Activated CD4-positive, alpha-beta T cell treated with anti-CD3 and anti-CD28 coated beads, Interleukin-2, amount 50 U/mL, for 1 hour (primary cell): ENCODE measurements around the gene TUBB2A.
"Not testable (repeated sequence)": the region's sequence is repeated elsewhere in the genome, so short reads cannot be mapped to it uniquely, and the experiment has no call there.

ENCODE experiments used
- DNase-seq: peaks from one replicate; pipeline ENCODE4 v3.0.0-alpha.2; 2020

TUBB2A gene

DNA sequence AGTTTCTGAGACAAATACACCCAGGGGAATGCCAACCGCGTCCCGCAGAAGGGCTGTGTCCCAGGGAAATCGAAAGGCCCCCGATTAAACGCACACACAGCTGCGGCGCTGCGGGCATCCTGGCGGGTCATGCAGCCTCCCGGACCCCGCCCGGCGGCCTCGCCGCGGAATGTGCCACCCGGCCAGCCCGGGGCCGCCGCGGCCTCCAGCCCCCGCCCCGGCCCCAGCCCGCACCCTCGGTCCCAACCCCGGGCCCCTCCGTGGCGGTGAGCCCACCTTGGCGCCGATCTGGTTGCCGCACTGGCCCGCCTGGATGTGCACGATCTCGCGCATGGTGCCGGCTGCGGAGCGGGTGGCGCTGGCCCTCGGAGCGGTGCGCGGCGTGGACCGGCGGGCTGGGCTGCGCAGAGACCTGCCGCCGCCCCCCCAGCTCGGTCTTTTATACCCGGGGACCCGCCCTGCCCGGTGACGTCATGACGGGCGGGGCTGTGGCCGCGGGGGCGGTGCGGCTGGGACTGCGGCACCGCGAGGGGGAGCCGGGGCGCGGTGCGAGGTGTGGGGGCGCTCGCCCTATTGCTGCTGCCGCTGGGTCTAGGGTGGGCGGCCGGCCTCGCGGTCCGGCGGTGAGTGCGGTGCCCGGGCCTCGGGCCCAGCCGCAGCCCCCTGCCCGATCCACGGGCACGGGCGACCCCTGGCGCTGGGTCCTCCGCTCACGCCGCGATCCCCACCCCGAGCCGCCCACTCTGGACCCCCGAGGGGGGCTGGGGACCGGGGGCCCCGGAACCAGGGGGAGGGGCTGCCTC lies at the start of gene TUBB2A:
TUBB2A (minus strand) TSS at position 414 of the 803 bp plus-strand sequence; CDS start at position 333, 81 bp downstream.
- peak; percentile 87 for DNase-seq

DNA sequence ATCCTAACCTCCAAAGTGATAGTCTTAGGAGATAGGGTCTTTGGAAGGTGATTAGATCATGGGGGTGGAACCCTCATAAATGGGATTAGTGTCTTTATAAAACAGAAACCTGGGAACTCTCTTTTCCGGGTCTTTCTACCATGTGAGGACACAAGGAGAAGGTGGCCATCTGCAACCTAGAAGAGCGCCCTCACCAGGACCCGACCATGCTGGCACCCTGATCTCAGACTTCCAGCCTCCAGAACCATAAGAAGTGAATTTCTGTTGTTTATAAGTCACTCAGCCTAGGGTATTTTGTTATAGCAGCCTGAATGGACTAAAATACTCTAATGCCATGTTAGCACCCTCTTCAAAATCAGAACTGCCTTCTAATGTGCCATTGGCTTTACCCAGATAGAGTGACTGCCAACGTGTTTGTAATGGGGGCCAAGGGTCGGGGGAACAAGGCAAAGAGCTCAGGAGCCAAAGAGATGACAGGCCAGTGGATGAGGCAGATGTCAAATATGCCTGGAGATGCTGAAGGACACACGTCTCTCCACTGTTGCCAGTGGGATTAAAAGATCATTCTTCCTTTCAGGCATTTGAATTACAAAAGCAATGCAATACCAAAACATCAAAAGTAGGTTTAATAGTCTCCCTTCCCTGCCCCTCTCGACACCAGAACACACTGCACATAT lies 49.1 kb upstream of the TUBB2A start:
- DNase-seq = no peak

- no peak for DNase-seq
Measured at GRCh38 chr6:3205913-3206312, 48.6 kb upstream of the TUBB2A start.

GRCh38 chr6:3204921-3205320 lies 47.6 kb upstream of the TUBB2A start:
- no peak for DNase-seq

- no peak for DNase-seq
Measured at GRCh38 chr6:3202999-3203696, 45.8 kb upstream of the TUBB2A start.

DNA sequence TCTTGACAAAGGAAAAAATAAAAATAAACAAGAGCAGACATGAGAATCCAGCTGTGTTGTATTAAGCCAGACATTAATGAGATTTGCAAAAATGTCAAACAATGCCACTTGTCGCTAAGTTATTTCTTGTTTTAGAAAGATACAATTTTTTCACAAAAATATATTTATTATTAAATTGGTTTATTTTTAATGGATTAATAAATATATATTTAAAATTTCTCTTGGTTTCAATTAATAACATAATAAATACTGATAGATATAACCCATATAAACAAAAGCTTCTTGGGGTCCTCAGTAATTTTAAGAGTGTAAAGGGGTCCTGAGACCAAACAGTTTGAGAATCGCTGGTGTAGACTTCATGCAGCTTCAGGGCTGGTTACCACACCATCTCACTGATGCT lies 44.0 kb upstream of the TUBB2A start:
- no peak for DNase-seq

DNA sequence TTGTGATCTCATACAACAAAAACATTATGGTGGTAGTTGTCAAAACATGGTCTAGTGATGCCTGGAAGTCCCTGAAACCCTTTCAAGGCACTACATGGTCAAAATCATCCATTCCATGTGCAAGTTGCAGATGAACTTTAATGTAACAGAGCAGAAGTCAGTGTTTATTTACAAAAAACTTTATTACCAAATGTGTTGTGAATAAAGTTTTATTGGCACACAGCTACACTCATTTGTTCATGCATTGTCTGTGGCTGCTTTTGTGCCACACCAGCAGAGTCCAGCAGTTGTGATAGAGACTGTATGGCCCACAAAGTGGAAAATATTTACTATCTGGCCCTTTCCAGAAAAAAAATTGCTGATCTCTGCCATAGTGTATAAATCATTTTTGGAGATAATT lies 43.3 kb upstream of the TUBB2A start:
- no peak for DNase-seq

DNA sequence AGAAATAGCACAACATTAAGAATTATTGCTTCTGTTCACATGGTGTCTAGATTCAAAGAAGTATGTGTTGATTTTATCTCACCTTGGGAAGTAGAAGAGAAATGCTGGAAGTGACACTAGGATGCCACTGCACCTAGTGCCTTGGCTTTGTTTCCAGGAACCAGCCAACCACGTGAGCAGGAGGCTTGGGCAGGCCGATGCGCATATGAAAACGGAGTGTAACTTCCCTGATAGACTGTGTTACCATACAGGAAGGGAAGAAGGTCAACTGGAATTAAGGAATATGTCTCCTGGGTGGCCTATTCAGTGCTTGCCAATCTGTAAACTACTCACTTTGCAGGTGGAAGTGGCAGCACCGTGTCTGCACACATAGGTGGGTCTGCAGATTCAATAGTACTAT lies 42.0 kb upstream of the TUBB2A start:
- no peak for DNase-seq

- not testable (repeated sequence) for DNase-seq
Measured at GRCh38 chr6:3197734-3198133, 40.4 kb upstream of the TUBB2A start.

DNA sequence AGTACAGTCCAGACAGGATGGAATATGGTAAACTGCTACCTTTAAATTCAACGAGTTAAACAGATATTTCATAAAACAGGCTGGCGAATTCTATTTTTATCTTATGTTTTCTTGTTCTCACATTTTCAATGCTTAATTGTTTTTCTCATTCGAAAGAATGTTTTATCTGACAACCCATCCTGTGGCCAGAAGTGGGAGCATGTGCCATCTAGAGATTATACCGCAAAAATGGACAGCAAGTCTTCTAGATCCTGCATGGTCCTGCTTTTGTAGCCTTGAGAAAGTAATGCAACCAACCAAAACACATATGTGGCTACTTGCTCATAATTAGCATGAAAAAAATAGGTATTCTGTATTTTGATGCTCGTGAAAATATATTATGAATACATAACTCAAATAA lies 39.4 kb upstream of the TUBB2A start:
- DNase-seq = no peak

- no peak for DNase-seq
Measured at GRCh38 chr6:3195695-3196497, 38.6 kb upstream of the TUBB2A start.

DNA sequence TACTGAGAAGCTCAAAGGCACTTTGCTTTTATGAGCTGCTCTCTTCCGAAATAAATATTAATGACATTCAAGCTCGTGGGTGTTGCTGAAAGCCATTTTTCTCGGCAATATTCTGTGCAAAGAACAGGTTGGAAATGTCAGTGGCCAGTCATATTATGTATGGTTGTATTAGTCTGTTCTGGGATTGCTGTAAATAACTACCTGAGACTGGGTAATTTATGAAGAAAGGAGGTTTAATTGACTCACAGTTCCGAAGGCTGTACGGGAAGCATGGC lies 38.0 kb upstream of the TUBB2A start:
- no peak for DNase-seq

GRCh38 chr6:3194535-3195419 lies 37.4 kb upstream of the TUBB2A start:
- no peak for DNase-seq

DNA sequence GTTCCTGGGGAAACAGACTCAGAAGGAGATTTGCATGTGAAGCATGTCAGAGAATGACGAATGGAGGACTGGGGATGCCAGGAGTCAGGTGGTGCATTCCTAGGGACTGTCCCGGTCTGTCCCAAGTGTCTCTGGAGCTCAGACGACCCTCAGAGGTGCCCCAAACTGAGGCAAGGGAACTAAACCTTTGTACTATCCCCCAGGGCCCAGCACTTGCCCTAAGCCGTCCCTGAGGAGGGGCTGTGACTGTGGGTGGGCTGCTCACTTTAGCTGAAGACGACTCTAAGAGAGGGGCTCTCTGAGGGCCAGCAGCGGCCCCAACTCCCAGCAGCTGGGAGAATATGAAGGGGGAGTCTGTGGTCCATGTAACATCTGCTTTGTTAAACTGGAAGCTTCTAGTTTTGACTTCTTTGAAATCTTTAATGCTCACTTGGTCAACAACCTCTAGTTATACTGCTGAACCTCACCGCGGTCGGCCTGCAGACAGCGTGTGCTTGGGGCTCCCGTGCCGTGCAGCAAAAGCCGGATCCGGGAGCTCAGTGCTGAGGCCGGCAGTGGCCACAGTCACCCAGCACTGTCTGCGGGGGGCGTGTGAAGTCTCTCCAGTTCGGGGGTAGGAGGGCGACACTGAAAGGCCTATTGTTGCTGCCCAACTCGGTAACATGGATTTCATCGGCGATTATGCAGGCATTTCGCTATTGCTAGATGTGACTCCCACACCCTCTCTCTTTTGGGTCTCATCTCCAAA lies 35.9 kb upstream of the TUBB2A start:
- no peak for DNase-seq

DNA sequence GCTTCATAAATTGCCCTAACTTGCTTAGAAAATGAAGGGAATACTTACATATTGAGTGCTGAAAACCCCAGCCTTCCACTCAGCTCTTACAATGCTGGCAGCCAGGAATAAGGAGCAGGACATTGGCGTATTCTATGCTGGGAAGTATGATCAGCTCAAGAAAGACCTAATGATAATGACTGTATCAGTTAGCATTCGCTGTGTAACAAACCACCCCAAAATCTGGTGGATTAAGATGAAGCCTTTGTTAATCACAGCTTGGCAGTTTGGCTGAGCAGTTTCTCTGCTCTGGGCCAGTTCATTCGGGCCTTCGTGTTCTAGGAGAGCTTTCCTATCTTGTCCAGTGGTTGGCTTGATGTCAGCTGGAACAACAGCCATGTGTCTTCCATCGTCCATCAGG lies 33.4 kb upstream of the TUBB2A start:
- DNase-seq = no peak

DNA sequence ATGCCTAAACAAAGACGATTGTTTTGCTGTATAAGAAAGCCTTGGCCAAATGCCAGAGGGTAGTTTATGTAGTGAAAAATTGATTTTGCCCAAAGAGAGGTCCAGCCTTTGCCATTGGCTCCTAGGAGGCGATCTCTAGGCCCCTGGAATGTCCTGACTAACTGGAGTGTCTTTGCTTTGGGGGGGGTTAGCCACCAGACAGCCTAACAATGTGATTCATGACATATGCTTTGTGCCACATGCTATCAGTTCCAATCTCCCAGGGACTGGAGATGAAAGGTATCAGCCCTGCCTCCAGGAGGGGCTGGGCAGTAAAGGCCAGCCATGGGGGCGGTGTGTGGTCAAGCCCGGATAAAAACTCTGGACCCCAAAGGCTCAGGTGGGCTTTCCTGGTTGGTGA lies 32.7 kb upstream of the TUBB2A start:
- DNase-seq = no peak

GRCh38 chr6:3189192-3189591 lies 31.8 kb upstream of the TUBB2A start:
- DNase-seq = not testable (repeated sequence)

- no peak for DNase-seq
Measured at GRCh38 chr6:3188262-3188661, 30.9 kb upstream of the TUBB2A start.

DNA sequence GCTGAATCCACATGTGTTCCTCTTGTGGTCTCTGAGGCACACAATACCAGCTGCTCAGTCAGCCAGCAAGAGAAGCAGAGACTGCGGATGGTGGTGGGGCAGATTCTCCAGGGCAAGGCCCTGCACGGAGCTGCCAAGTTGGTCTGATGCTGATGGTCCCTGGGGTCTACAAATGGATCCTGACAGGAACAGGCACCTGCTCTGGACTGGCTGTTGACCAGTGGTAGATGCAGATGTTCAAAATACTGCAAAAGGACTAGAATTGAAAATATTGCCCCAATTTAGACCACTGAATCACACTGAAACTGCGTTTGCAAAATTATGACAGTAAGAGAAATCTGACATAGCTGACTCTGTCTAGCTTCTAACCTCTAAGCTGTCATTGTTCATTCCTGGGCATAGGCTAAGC lies 29.6 kb upstream of the TUBB2A start:
- DNase-seq = no peak

GRCh38 chr6:3183066-3183465 lies 25.7 kb upstream of the TUBB2A start:
- no peak for DNase-seq

DNA sequence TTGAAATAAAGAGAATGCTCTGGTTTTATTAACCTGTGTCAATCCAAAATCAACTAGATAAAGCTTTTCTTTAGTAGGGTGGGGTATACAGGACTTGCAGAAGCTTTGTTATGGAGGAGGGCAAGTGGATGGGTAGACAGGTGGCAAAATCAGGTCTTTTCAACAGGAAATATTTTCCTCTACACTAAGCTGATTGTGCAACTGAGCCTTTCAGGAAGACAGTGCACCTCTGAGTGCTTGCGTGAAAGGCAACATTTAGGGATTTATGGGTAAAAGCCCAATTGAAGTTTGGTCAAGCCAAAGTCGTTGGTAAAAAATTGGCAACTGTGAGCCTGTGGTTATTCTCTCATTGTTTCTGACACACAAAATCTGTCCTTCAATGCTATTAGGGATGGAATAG lies 23.8 kb upstream of the TUBB2A start:
- no peak for DNase-seq
